HG02571 (cell line): ENCODE results near the gene CD28.
A peak's percentile ranks its signal among the peaks of the same experiment; 100 is the strongest.
"Not testable (repeated sequence)": the region's sequence is repeated elsewhere in the genome, so short reads cannot be mapped to it uniquely, and the experiment has no call there.

Experiments used
- ATAC-seq: cut with Tn5 transposase; IDR thresholded peaks from one replicate; pipeline ENCODE4 v1.9.1; 2021; ENCODE audit warnings: mild to moderate bottlenecking, moderate library complexity; ENCODE audit not compliant: unreplicated experiment

The CD28 gene

DNA sequence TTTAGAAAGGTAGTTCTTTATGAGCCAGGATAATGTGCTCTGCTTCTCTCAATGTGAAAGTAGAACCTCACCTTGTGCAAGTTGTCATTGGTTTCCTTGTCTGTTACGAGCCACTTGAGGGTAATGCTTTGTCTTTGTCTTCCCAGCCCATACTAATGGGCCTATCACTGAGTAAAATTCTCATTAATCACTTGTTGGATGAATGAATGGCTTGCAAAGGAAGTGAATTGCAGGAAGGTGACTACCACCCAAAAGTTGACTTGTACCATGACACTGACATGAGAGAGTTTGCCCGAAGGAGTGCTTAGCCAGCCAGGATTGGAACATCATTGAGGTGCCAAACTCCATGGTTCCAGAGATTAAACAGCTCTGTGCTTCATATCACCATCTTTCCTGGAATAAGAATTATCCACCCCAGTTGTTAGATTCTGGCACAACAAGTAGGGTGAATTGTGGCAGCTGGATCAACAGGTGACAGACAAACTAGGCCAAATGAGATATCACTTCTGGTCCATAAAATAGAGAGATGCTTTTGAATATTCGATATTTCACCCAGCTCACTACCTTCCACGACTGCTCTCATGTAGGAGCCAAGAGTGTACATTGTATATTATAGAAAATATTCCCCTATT, 20.5 kb upstream of the CD28 start:
- ATAC-seq = no peak

DNA sequence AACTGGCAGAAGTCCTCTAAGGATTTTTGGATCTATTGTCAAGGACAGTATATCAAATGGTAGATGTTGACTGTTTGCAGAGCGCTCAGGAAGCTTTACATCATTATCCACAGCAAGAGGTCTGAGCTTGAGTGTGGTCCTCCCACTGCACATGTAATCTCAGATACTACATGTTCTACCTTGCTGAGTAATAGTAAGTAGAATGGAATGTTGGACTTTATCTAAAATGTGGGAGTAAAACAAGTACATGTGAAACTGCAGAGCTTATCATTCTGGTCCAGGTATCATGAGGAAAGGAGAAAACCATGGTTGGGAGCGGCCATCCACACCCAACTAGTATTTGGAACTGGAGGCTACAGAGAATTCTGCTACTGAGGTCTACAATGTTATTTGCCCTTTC, 19.3 kb upstream of the CD28 start:
- ATAC-seq = no peak

- ATAC-seq = peak; percentile 63
Measured at GRCh38 chr2:203688798-203689197, 17.6 kb upstream of the CD28 start.

DNA sequence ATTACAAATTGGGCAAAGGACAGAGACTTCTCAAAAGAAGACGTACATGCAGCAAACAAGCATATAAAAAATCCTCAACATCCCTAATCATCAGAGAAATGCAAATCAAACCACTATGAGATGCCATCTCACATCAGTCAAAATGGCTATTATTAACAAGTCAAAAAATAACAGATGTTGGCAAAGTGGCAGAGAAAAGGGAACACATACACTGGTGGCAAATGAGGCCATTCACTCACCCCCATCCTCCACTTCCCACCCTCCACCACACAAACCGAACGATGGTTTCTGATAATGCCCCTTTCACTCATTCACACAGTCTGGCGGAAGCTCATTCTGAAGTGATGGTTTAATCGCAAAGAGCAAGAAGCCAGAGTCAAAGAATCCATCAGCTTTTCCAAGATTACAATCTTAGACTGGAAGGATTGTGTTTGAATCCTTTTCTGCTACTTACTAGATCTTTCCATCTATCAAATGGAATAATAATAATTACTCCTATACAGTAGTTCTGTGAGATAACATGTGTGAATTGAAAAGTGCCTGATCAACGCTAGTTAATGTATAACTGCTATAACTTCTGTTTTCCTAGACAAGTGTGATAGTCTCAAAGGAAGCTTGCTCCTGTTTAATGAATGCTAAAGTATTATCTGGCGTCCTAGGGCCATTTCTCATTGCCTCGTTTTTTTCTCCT, 16.9 kb upstream of the CD28 start:
- peak; percentile 42 for ATAC-seq

DNA sequence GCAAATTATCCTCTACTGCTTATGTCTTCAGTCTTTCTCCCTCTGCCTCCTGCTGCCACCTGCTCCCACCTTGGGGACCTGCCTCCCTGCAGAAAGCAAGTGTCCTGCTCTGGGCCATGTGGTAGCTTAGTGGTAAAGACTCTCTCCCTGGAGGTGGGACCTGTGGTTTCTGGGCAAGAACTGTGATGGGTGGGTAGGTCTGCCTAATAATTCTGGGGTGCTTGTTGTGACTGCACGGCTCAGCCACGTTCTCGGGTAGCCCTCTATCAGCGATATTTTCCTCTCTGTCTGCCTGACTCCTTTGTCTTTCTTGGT, 16.4 kb upstream of the CD28 start:
- ATAC-seq = no peak

- no peak for ATAC-seq
Measured at GRCh38 chr2:203690441-203691047, 15.9 kb upstream of the CD28 start.

- no peak for ATAC-seq
Measured at GRCh38 chr2:203691149-203691548, 15.3 kb upstream of the CD28 start.

GRCh38 chr2:203692031-203692710, 14.3 kb upstream of the CD28 start:
- no peak for ATAC-seq

- ATAC-seq = no peak
Measured at GRCh38 chr2:203693242-203693879, 13.1 kb upstream of the CD28 start.

DNA sequence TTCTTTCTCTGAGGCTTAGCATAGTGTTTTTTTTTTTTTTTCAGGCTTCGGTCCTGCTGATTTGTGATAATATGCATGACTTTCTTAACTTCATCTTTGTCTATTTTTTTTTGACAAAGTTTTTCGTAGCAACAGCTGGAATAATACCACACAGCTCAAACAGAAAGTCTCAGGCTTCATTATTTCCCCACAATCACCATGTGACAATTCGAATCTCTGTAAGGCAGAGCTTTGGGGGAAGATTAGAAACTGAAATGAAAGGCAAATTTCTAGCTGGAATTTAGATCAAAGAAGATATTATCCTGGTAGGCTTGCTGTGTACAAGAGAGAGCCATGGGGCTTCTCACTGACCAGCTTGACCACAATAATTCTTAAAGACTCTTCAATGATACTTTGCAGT, 12.2 kb upstream of the CD28 start:
- ATAC-seq = no peak

DNA sequence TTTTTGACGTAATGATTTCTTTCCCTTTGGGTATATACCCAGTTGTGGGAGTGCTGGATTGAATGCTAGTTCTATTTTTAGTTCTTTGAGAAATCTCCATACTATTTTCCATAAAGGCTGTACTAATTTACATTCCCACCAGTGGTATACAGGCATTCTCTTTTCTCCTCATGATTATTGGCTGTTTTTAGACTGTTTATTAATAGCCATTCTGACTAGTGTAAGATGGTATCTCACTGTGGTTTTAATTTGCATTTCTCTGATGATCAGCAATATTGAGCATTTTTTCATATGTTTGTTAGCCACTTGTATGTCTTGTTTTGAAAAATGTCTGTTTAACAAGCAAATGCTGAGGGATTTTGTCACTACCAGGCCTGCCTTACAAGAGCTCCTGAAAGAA, 9.2 kb upstream of the CD28 start:
- ATAC-seq = no peak

GRCh38 chr2:203697763-203698162, 8.7 kb upstream of the CD28 start:
- ATAC-seq = not testable (repeated sequence)

- not testable (repeated sequence) for ATAC-seq
Measured at GRCh38 chr2:203698410-203698809, 8.0 kb upstream of the CD28 start.

DNA sequence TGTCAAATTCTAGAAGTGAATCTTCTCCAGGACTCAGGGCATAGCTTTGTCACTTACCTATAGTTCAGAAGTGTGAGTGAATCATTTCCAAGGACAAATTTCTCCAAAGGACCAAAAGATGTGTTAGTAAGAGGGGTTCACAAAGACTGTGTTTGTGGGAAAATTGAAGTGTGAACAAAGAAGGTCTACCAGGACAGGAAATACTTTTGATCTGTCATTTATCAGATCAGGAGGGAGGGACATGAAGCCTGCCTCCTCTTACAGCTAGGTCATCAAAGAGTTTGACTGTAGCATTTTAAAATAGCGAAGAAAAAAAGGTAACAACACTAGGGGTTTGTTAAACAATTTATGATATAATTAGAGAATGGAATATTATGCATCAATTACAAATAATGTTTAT, 2.0 kb upstream of the CD28 start:
- ATAC-seq = no peak

- no peak for ATAC-seq
Measured at GRCh38 chr2:203705178-203705577, 1.3 kb upstream of the CD28 start.

- no peak for ATAC-seq
Measured at GRCh38 chr2:203707530-203707929, 1.1 kb downstream of the CD28 start.

GRCh38 chr2:203708846-203709396, 2.5 kb downstream of the CD28 start:
- ATAC-seq = no peak

GRCh38 chr2:203709416-203710040, 3.1 kb downstream of the CD28 start:
- no peak for ATAC-seq

DNA sequence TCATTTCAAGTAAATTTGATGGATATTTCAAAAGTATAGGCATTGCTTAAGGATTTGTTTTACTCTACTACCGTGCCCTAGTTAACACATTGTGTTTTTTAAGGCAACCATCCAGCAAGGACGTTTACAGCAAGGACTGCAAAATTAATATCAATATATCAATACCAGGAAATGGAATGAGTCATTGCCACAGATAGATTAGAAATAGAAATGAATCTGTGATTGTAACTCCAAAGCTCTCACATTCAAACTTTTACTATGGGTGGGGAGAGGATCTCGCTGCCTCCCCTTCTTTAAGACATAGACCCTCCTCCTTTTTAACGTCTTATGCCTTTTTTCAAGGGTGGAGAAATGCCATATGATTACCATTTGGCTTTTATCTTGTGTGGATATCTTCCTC, 3.8 kb downstream of the CD28 start:
- ATAC-seq = no peak

- ATAC-seq = no peak
Measured at GRCh38 chr2:203710952-203711351, 4.5 kb downstream of the CD28 start.

DNA sequence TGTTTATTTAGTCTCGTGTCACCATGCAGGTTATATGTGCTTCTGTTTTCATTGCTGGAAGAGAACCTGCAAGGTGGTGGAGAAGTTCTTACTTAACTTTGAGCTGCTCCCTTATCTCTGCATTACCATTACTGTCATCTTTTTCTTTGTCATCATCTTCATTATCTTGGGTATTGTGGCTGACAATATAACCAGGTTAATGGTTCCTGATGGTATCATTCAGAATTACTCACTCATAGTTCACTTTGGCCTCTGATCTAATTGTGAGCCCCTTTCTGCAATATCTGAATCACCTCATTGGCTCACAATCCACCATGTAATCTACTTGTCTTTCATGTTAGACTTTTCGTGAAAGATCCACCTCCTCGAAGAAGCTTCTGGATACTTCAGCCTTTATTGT, 5.0 kb downstream of the CD28 start:
- no peak for ATAC-seq
